GM19467 (cell line): ENCODE measurements around the gene LRRFIP2.

ENCODE experiments used
- ATAC-seq: cut with Tn5 transposase; IDR thresholded peaks from one replicate; pipeline ENCODE4 v1.9.1; 2021; ENCODE audit warnings: mild to moderate bottlenecking, moderate library complexity; ENCODE audit not compliant: unreplicated experiment

Gene LRRFIP2

GRCh38 chr3:37190667-37191066 is 16.3 kb upstream of the LRRFIP2 start:
- ATAC-seq = no peak

GRCh38 chr3:37189109-37189508 is 14.7 kb upstream of the LRRFIP2 start:
- no peak for ATAC-seq

- no peak for ATAC-seq
Observed at GRCh38 chr3:37183976-37184375, 9.6 kb upstream of the LRRFIP2 start.

- ATAC-seq = no peak
Observed at GRCh38 chr3:37183375-37183831, 9.0 kb upstream of the LRRFIP2 start.

GRCh38 chr3:37182816-37183215 is 8.4 kb upstream of the LRRFIP2 start:
- ATAC-seq = no peak

- ATAC-seq = no peak
Observed at GRCh38 chr3:37181756-37182155, 7.4 kb upstream of the LRRFIP2 start.

GRCh38 chr3:37179144-37179967 is 5.0 kb upstream of the LRRFIP2 start:
- no peak for ATAC-seq

GRCh38 chr3:37173806-37174205 is 576 bp downstream of the LRRFIP2 start:
- no peak for ATAC-seq

GRCh38 chr3:37171144-37171543 is 3.2 kb downstream of the LRRFIP2 start:
- no peak for ATAC-seq

- no peak for ATAC-seq
Observed at GRCh38 chr3:37170513-37170912, 3.9 kb downstream of the LRRFIP2 start.

- ATAC-seq = no peak
Observed at GRCh38 chr3:37170060-37170459, 4.3 kb downstream of the LRRFIP2 start.

GRCh38 chr3:37168896-37169295 is 5.5 kb downstream of the LRRFIP2 start:
- no peak for ATAC-seq

GRCh38 chr3:37163262-37164015 is 10.9 kb downstream of the LRRFIP2 start:
- no peak for ATAC-seq

GRCh38 chr3:37162501-37163245 is 11.7 kb downstream of the LRRFIP2 start:
- peak; percentile 70 for ATAC-seq

- no peak for ATAC-seq
Observed at GRCh38 chr3:37161351-37161750, 13.0 kb downstream of the LRRFIP2 start.

- ATAC-seq = no peak
Observed at GRCh38 chr3:37155782-37156181, 18.6 kb downstream of the LRRFIP2 start.

- no peak for ATAC-seq
Observed at GRCh38 chr3:37154668-37155314, 19.6 kb downstream of the LRRFIP2 start.

GRCh38 chr3:37150621-37151020 is 23.8 kb downstream of the LRRFIP2 start:
- no peak for ATAC-seq

GRCh38 chr3:37149257-37149656 is 25.1 kb downstream of the LRRFIP2 start:
- no peak for ATAC-seq

GRCh38 chr3:37148208-37148607 is 26.2 kb downstream of the LRRFIP2 start:
- no peak for ATAC-seq

GRCh38 chr3:37147666-37148065 is 26.7 kb downstream of the LRRFIP2 start:
- ATAC-seq = no peak
